ENCODE measurements around the gene ZNF526.

Gene ZNF526

DNA sequence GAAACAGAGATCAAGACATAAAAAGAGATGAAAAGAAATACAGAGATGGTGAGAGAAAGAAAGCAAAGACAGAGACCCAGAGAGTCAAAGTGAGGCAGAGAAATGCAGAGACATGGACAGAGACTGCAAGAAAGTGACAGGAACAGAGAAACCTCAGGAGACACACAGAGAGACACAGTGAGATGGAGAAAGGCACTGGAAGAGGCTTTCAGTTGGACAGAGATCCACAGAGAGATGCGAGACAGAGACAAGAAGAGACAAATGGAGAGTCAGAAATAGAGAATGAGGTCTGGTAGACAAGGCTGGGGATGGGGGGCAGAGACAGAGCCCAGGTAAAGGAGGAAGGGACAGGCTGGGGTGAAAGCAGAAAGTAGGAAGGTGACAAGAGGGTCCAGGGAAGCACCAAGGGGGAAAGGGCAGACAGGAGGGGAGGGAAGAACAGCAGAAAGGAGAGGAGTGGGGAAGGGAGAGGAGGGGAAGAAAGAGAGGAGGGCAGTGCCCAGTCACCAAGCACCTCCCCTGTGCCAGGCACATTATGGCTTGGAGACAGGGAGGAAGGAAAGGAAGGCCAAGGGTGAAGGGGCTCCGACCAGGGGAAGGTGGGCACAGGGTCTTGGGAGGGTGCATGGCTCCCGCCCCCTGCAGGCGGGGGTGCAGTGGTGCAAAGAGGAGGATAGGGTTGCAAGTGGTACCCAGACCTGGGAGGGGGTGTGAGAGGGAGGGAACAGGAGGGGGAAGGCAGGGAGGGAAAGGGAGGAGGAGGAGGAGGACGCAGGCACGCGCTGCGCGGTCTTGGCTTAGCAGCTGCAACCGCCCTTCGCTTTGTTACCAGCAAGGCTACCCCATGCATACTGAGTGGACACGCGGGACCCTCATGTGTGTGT, 41.1 kb upstream of the ZNF526 start (continued):
- TF ChIP-seq, protein P1, sequence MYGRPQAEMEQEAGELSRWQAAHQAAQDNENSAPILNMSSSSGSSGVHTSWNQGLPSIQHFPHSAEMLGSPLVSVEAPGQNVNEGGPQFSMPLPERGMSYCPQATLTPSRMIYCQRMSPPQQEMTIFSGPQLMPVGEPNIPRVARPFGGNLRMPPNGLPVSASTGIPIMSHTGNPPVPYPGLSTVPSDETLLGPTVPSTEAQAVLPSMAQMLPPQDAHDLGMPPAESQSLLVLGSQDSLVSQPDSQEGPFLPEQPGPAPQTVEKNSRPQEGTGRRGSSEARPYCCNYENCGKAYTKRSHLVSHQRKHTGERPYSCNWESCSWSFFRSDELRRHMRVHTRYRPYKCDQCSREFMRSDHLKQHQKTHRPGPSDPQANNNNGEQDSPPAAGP (tag by site-specific recombination; IDR thresholded peaks at IDR 0.05), result peak; percentile 81
- TF ChIP-seq BCL11A (tag by site-specific recombination; IDR thresholded peaks at IDR 0.05; ENCODE audit: low read depth), result peak; percentile 43; the same call in 1 of the 2 replicates
- peak; percentile 75 for TF ChIP-seq ZFHX2 (tag by site-specific recombination; conservative IDR thresholded peaks at IDR 0.05)
- TF ChIP-seq ZNF157 (tag by site-specific recombination; IDR thresholded peaks at IDR 0.05), result 0 out of 2 replicates have a peak, but pooled peaks have one; percentile 32
- peak; percentile 69 for TF ChIP-seq ZNF223 (tag by site-specific recombination; IDR thresholded peaks at IDR 0.05)
- TF ChIP-seq, protein P2, sequence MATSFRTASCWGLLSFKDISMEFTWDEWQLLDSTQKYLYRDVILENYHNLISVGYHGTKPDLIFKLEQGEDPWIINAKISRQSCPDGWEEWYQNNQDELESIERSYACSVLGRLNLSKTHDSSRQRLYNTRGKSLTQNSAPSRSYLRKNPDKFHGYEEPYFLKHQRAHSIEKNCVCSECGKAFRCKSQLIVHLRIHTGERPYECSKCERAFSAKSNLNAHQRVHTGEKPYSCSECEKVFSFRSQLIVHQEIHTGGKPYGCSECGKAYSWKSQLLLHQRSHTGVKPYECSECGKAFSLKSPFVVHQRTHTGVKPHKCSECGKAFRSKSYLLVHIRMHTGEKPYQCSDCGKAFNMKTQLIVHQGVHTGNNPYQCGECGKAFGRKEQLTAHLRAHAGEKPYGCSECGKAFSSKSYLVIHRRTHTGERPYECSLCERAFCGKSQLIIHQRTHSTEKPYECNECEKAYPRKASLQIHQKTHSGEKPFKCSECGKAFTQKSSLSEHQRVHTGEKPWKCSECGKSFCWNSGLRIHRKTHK (tag by site-specific recombination; IDR thresholded peaks at IDR 0.05), result no peak
- TF ChIP-seq BCL11B (tag by site-specific recombination; IDR thresholded peaks at IDR 0.05; ENCODE audit: low read depth), result peak; percentile 95
- TF ChIP-seq, protein P3, sequence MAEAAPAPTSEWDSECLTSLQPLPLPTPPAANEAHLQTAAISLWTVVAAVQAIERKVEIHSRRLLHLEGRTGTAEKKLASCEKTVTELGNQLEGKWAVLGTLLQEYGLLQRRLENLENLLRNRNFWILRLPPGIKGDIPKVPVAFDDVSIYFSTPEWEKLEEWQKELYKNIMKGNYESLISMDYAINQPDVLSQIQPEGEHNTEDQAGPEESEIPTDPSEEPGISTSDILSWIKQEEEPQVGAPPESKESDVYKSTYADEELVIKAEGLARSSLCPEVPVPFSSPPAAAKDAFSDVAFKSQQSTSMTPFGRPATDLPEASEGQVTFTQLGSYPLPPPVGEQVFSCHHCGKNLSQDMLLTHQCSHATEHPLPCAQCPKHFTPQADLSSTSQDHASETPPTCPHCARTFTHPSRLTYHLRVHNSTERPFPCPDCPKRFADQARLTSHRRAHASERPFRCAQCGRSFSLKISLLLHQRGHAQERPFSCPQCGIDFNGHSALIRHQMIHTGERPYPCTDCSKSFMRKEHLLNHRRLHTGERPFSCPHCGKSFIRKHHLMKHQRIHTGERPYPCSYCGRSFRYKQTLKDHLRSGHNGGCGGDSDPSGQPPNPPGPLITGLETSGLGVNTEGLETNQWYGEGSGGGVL (tag by site-specific recombination; IDR thresholded peaks at IDR 0.05), result peak; percentile 95
- TF ChIP-seq ZNF600 (tag by site-specific recombination; IDR thresholded peaks at IDR 0.05), result 0 out of 2 replicates have a peak, but pooled peaks have one; percentile 19
- TF ChIP-seq ZNF366 (tag by site-specific recombination; conservative IDR thresholded peaks at IDR 0.05), result peak; percentile 71
- TF ChIP-seq GLIS2 (tag by site-specific recombination; IDR thresholded peaks at IDR 0.05), result 0 out of 2 replicates have a peak, but pooled peaks have one; percentile 24
- peak; percentile 40 for TF ChIP-seq SP2 (tag by site-specific recombination; IDR thresholded peaks at IDR 0.05)
- peak; percentile 36; the same call in 1 of the 2 replicates for TF ChIP-seq SP3 (tag by site-specific recombination; IDR thresholded peaks at IDR 0.05)
- TF ChIP-seq PRDM1 (tag by site-specific recombination; IDR thresholded peaks at IDR 0.05), result peak; percentile 99
- TF ChIP-seq WT1 (tag by site-specific recombination; IDR thresholded peaks at IDR 0.05), result peak; percentile 87
- no peak for TF ChIP-seq ZSCAN16 (tag by site-specific recombination; IDR thresholded peaks at IDR 0.05)

GRCh38 chr19:42184401-42184861, 35.7 kb upstream of the ZNF526 start:
- no peak overlapping the region for H3K27ac ChIP-seq (ENCODE audit: extremely low read depth, low read depth, low read length)
- no peaks in the 10 kb centered on the region for H3K4me1 ChIP-seq (ENCODE audit: control insufficient read depth, insufficient read depth, low read length)
- ChIA-PET POLR2A (interaction anchor here (0.7 to 1.0 kb wide), 2 partner anchors 43 to 59 kb away, joined by 3 to 4 read pairs; no protein-coding TSS in a partner anchor), CTCF (interaction anchor here (0.6 to 8.3 kb wide), 28 partner anchors 9 to 1797 kb away, joined by 3 to 101 read pairs (median 5); partner anchors contain the start of gene POU2F2)
- no peaks in the 10 kb centered on the region for H3K9me3 ChIP-seq (ENCODE audit: control insufficient read depth, insufficient read depth, low read depth, low read length)
- no peak overlapping the region for H3K4me3 ChIP-seq (ENCODE audit: low read depth, low read length)
- H3K36me3 ChIP-seq (ENCODE audit: control insufficient read depth in 2 of 2, insufficient read depth in 1 of 2, low read length in 2 of 2), result no peaks in the 10 kb centered on the region
- TF ChIP-seq ZNF654 (tag by site-specific recombination; IDR thresholded peaks at IDR 0.05; ENCODE audit: low read depth) (peak; percentile 81), ZNF449 (tag by site-specific recombination; IDR thresholded peaks at IDR 0.05) (no peak), ZXDB (tag by site-specific recombination; IDR thresholded peaks at IDR 0.05) (no peak), ZFP69B (tag by site-specific recombination; IDR thresholded peaks at IDR 0.05) (peak; percentile 100), ZSCAN16 (tag by site-specific recombination; IDR thresholded peaks at IDR 0.05) (no peak), BCL11A (tag by site-specific recombination; IDR thresholded peaks at IDR 0.05; ENCODE audit: low read depth) (no peak), ZBTB21 (tag by site-specific recombination; IDR thresholded peaks at IDR 0.05) (0 out of 2 replicates have a peak, but pooled peaks have one; percentile 2), GLIS2 (tag by site-specific recombination; IDR thresholded peaks at IDR 0.05) (peak; percentile 48; the same call in 1 of the 2 replicates), ZNF629 (tag by site-specific recombination; IDR thresholded peaks at IDR 0.05) (no peak), MZF1 (tag by site-specific recombination; IDR thresholded peaks at IDR 0.05; ENCODE audit: borderline replicate concordance) (0 out of 2 replicates have a peak, but pooled peaks have one; percentile 31), GLIS1 (tag by site-specific recombination; IDR thresholded peaks at IDR 0.05) (peak; percentile 19; the same call in 1 of the 2 replicates)
- TF ChIP-seq, protein P4, sequence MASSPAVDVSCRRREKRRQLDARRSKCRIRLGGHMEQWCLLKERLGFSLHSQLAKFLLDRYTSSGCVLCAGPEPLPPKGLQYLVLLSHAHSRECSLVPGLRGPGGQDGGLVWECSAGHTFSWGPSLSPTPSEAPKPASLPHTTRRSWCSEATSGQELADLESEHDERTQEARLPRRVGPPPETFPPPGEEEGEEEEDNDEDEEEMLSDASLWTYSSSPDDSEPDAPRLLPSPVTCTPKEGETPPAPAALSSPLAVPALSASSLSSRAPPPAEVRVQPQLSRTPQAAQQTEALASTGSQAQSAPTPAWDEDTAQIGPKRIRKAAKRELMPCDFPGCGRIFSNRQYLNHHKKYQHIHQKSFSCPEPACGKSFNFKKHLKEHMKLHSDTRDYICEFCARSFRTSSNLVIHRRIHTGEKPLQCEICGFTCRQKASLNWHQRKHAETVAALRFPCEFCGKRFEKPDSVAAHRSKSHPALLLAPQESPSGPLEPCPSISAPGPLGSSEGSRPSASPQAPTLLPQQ (tag by site-specific recombination; IDR thresholded peaks at IDR 0.05), result peak; percentile 99
- TF ChIP-seq, protein P5, sequence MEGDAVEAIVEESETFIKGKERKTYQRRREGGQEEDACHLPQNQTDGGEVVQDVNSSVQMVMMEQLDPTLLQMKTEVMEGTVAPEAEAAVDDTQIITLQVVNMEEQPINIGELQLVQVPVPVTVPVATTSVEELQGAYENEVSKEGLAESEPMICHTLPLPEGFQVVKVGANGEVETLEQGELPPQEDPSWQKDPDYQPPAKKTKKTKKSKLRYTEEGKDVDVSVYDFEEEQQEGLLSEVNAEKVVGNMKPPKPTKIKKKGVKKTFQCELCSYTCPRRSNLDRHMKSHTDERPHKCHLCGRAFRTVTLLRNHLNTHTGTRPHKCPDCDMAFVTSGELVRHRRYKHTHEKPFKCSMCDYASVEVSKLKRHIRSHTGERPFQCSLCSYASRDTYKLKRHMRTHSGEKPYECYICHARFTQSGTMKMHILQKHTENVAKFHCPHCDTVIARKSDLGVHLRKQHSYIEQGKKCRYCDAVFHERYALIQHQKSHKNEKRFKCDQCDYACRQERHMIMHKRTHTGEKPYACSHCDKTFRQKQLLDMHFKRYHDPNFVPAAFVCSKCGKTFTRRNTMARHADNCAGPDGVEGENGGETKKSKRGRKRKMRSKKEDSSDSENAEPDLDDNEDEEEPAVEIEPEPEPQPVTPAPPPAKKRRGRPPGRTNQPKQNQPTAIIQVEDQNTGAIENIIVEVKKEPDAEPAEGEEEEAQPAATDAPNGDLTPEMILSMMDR (tag by site-specific recombination; IDR thresholded peaks at IDR 0.05), result peak; percentile 92

All from HEK293 (cell line).